Hematopoietic multipotent progenitor cell treated with erythropoietin and hydrocortisone succinate and interleukin-3 and kit ligand, for 4 days (in vitro differentiated cells): Measurements from ENCODE around the gene SLC29A4.

Source experiments
- DNase-seq: peaks from one replicate; pipeline ENCODE4 v3.0.0-alpha.2; 2015

Gene SLC29A4

DNA sequence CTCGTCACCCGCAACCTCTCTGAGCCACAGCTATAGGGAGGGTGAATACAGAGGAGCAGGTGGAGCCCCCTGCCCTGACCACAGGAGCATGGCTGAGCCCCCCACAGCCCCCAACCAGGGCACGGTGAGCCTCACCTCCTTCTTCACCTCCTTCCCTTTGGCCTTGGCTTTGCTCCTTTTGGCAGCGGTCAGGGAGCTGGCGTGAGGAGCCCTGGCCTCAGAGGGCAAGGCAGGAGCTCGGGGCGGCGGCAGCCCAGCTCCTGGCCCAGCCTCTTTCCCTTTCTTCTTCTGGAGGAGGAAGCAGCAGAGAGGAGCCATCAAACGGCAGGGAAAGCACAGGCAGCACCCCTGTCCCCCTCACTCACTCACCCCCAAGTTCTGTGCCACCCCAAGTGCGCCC, 42.2 kb downstream of the SLC29A4 start:
- DNase-seq: no peak

DNA sequence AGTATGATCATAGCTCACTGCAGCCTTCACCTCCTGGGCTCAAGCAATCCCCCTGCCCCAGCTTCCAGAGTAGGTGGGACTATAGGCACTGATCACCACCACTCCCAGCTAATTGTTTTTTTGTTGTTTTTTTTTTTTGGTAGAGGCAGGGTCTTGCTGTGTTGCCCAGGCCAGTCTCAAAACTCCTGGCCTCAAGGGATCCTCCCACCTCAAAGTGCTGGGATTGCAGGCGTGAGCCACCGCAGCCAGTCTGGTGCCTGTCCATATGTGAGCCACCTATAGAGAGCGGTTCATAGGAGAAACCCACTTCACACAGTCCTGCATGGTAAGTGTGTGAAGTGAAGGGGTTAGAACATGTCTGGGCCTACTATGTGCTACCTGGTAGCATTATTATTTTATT, 47.5 kb downstream of the SLC29A4 start:
- DNase-seq: no peak

DNA sequence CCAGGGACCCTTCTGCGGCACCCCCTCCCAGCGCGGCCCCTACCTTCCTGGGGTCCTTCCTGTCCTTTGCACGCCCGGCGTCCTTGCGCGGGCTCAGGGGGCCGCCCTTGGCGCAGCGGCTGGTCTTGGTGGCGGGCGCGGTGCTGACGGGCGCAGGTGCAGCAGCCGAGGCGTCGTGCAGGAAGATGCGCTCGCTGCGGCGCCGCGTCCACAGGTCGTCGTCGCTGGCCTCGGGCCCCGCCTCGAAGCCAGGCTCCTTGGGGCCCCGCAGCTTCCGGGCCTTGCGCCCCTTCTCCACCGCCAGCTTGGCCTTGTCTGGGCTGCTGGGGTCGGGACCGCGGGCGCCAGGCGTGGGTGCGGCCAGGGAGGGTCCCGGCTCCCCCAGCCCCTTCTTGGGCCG, 49.8 kb downstream of the SLC29A4 start:
- no peak for DNase-seq

DNA sequence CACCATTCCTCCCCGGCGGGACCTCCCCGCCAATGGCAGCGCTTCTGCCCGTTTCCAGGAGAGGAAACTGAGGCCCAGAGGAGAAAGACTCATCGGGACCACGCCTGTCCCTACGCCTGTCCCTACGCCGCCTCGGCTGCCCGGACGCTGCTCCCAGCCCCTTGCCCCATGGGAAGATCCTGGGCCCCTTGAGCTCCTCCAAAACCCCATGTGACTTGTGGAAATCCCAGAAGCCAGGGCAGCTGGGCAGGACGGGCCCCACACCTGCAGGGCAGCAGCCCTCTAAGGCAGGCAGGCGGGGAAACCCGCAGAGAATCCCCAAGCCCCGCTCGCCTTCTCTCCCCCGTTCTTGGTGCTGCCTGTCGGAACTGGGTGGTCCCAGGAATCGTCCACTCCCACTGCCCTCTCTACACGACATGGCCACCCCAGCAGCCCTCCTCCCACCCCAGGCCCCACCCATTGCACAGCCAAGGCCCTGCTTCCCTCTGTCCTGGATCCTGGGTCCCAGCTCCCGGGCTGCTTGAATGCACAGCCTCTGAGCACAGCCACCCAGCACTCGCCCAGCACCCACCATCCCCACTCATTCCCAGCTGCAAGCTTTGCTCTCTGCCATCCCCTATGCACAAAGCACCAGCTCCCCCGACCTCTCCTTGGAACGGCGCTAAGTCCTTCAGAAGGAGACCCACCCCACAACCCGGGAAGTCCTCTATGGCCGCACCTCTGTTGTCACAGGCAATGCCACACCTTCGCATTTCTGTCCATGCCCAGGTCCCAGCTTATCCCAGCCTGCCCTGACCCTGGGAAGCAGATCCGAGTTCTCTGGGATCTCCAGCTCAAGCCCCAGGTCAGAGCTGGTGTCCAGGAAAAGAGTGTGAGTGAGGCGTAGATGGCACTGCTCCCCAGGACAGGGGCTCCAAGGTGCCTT, 50.6 kb downstream of the SLC29A4 start:
- DNase-seq: no peak

DNA sequence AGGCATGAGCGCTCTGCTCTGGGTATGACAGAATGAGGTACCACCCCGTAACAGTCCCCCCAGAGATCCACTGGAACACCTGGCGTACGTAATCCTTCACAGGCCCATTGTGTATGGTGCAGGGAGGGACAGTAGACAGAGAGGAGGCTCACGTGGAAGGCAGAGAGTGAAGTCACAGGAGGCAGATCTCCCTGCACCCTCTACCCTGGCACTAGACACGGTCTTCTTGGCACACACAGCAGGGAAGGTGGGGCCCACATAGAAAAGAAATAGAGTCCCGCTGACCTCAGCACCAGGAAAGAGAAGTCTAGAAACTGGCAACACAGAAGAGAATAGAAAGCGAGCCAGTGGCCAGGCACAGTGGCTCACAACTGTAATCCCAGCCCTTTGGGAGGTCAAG, 51.9 kb downstream of the SLC29A4 start:
- DNase-seq: no peak

DNA sequence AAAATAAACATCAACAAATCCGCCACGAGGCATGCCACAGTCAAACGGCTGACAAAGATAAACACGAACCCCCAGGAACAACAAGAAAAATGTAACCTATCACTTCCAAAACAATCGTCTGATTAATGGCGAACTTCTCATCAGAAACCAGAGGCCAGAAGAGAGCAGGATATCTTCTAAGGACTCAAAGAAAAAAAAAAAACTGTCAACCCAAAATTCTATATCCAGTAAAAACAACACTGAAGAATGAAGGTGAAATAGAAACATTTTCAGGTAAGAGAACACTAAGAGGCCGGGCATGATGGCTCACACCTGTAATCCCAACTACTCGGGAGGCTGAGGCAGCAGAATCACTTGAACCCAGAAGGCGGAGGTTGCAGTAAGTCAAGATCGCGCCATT, 54.3 kb downstream of the SLC29A4 start:
- no peak for DNase-seq

DNA sequence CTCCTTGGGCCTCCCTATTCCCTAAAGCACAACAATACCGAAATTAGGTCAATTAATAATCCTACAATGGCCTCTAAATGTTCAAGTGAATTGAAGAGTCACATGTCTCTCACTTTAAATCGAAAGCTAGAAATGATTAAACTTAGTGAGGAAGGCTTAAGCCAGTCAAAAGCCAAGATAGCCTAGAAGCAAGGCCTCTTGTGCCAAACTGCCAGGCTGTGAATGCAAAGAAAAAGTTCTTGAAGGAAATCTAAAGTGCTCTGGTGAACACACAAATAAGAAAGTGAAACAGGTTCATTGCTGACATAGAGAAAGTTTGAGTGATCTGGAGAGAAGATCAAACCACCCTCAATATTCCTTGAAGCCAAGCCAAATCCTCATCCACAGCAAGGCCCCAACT, 57.2 kb downstream of the SLC29A4 start:
- DNase-seq: no peak

DNA sequence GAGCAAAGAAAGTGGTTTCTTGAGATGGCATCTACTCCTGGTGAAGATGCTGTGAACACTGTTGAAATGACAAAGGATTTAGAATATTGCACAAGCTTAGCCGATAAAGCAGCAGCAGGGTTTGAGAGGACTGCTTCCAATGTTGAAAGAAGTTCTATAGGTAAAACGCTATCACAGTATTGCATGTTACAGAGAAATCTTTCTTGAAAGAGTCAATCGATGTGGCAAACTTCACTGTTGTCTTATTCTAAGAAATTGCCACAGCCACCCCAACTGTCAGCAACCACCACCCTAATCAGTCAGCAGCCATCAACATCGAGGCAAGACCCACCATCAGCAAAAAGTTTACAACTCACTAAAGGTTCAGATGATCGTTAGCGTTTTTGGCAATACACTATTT, 59.9 kb downstream of the SLC29A4 start:
- DNase-seq: peak; percentile 51

DNA sequence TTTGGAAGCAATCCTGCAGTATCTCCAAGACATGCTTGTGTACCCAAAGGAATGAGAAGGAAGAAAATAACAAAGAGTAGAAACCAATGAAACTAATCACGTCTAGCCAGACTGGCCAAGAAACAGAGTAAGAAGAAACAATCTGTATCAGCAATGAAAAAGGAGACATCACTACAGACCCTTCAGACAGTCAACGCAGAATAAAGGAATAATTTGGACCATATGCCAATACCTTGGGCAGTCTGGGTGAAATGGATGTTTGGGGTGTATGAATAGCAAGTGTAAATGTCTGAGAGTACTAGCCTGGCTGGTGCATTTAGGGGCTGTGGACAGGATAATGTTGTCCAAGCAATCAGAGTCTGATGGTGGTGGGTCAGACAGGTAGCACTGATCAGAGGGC, 61.1 kb downstream of the SLC29A4 start:
- no peak for DNase-seq

DNA sequence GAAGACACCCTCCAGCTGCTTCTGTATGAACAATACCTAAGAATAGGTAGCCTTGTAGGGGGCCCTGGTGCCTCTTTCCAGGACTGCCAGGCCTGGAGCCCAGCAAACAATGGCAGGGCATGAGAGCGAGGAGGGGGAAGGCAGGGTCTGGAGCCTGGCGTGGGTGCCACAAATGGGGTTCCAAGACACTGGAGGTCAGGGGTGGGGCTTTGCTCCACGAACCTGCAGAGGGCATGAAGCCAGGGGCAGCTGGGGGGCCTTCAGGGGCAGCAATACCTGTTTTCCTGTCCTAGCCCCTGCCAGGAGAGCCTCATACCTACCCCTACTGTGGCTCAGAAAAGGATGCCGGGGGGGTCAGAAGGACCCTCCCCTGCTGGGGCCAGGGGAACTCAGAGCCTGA, 61.6 kb downstream of the SLC29A4 start:
- no peak for DNase-seq

DNA sequence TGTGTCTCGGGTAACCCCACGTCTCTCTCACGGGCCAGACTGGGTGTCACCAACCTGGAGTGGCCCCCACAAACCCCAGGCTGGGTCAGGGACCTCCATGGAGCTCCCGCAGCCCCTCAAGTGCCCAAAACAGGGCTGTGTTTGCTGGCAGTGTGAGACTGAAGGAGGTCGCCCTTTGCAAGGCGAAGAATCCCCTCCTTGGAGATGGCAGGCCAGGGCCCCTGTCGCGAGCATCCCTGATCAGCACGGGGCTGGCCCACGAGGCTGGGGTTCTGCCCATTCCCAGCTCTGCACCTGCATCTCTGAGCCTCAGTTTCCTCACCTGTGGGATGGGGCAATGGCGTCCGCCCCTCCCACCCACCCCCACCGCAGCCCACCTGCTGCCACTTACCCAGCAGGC, 62.4 kb downstream of the SLC29A4 start:
- DNase-seq: no peak

DNA sequence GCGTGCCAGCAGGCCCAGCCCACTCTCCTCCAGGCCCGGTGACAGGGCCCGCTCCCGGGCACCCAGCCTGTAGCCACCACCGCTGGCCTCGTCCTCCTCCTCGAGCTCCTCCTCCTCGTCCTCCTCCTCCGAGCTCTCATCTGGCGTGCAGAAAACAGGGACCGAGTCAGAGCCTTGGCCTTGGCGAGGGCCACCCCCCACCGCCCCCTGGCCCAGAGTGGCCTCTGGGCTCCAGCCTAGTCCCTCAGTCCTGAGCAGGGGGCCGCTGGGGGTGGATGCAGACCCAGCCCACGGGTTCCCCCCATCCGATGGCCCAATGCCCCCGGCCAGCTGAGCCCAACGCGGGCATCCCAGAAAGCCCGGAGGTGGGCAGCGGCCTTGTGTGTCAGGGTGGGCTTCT, 62.9 kb downstream of the SLC29A4 start:
- DNase-seq: no peak

DNA sequence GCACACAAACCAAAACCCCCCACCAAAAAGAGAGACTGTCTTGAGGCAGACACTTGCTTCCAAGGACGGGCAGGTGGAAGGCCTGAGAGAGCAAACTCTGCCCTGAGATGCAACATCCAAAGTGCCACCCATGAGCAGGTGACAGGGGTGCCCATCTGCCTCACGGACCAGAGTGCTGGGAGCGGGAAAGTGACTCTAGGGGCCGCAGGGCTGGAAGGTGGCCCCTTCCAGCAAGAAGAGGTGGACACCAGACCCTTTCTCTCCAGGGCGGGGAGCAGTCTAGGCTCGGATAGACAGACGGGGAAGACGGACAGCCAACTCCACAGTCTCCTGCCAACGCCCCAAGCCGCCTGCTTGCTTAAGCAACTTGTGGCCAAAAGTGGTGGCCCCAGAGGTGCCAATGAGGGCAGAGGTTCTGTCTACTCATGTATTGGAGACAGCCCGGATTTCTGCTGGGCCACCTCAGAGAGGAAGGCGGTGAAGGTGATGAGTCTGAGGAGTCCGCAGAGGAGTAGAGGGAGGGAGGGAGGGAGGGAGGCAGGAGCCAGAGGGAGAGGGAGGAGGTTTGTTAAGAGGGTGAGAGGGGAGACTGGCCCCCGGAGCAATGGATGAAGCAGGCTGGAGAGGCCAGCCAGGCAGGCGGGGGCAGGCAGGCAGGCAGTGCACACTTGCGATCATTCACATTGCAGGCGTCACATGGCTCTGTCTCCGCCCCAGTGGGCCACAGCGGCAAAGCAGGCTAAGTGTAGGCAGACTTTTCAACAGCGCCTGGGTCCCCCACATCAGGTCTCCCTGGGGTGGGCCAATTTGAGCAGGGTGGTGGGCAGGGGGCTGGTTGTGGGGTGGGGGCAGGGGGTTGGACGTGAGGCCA, 65.6 kb downstream of the SLC29A4 start:
- no peak for DNase-seq

DNA sequence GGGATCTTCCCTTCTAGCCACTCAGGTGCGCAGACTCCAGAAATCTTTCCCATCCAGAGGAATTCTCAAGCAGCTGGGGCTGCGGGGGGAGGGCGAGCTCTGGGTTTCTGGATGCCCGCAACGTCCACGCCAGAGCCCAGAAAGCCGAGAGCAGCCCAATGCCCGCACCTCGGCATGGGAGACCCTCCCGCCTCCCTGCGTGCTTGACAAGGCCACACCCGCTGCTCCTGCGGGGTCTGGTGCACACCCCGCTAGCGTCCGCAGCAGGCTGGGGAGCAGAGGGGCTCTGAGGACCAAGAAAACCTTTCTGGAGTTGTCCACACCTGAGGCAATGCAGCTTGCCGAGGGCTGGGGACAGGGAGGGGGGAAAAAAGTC, 66.2 kb downstream of the SLC29A4 start:
- DNase-seq: no peak

DNA sequence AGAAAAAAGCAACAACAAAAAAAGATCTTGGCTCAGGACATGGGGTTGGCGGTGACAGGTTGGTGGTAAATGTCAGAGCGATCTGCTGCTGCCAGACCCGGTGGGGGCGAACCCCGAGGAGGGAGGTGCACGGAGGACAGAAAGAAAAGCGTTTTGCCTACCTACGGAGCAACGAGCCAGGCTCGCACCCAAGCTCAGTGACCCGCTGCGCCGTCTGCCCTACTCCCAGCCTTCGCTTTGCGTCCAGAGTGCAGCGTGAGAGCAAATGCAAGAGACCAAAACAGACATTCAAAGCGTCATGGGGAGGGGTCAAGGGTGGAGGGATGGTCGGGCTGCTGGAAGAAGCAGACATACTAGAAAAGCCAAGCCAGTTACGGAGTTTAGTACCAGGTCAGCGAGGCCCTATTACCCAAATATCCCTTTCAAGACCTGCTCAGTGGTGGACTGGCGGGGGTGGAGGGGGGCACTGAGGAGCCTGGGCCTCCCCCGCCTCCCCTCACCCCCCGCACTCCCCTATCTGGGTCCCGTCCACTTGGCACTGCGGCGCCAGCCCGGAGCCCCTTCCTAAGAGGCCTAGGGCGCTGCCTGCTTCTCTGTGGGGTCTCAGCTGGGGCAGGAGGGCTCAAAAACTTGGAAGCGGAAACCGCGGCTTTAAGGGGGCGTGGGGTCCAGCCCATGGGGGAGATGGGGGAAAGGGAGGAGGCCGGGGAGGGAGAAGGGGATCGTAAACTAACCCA, 66.9 kb downstream of the SLC29A4 start:
- no peak for DNase-seq

DNA sequence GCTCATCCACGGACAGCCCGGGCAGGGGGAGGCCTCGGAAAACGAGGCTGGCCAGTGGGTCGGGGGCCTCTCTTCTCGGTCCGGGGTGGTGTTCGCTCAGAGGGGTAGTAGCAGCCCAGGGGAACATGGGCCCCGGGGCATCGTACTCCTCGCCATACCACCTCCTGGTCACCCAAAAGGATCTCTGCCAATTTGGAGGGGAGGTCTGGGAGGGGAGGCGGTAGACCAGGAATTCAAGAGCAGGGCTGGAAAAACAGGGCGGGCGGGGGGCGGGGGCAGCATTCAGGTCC, 67.4 kb downstream of the SLC29A4 start:
- DNase-seq: no peak

DNA sequence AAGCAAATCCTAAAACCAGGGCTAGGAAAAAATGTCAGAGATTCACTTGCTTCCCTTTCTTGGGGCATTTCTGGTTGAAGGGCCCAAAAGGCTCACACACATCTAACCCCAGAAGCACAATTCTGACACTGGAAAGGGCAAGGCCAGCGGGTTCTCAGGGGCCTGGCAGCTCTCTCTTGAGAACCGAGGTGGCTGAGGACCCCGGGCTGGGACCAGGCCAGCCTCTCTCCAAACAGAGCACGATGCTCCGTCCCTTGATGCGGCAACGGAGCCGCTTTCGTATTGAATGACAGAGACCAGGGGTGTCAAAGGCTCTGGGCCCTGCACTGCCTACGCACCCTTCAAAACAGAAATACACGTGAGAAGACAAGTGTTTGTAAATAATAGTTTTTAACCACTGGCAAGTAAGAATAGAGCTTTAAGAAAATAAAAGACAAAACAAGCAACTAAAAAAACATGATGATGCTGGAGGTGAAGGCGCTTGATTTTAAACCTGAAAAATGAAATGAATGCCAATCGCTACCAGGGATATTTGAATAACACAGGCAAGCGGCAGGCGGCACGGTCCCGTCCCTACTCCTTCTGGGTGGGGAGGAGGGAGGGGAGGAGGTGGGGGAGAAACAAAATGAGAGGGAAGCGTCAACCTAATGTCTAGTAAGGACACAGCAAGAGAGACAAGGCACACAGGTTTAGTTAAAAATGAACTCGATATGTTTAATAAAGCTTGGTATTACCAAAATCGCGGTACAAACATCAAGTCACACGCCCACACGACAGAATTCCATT, 68.0 kb downstream of the SLC29A4 start:
- no peak for DNase-seq

DNA sequence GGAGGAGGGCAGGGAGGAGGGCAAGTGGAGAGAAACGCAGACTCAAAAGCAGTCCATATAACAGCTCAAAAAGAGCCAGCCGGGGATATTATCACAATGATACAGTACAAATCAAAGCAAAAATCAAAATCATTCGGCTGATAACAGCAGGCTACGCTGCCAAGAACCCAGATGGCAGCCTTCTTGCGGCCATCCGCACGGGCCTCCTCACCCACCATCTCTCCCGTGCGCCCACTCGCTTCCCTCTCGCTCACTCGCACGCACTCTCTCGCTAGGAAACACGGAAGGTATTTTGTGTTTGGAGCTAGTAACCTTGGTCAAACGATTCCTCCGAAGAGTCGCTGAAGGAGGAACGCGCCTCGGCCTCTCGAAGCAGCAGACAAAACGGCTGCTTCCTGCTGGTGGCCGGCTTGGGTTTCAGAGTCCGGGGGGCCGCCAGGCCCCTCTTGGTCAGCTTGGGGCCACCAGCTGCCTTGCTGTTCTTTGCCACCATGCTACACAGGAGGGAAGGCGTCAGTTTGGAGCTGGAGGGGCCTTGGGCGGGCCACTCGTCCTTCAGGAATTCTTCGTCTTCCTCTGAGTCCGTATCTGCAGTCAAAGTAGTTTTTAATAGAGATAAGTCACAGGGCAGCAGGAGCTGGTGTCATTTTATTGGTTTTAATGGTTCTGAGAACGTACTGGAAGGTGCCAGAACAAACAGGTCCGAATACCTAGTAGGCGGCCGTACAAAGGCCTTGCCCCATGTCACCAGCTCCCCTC, 68.9 kb downstream of the SLC29A4 start:
- DNase-seq: no peak

DNA sequence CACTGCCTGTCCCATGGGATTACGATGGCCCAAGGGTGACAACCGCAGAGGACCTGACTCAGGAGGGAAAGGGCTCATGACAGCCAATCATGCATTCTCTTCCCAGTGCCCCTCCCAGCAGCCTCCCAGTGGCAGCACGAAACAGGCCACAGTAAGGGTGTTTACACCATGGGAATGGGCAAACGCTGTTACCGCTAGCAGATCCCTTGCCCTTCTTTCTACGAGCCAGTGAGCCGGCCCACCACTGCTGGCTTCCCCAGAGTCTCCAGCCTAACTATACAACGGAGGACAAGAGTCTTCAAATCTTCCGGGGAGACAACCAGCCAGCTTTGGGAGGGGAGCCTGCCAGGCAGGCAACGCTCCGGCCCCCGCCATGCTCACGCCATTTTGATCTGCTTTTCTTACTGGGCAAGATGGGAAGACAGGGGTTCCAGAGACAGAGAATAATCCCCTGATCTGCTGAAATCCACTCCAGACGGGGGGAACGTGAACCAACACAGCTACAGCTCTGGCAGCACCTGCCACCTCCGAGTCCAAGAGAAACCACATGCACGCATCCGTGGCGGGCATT, 69.8 kb downstream of the SLC29A4 start:
- no peak for DNase-seq

DNA sequence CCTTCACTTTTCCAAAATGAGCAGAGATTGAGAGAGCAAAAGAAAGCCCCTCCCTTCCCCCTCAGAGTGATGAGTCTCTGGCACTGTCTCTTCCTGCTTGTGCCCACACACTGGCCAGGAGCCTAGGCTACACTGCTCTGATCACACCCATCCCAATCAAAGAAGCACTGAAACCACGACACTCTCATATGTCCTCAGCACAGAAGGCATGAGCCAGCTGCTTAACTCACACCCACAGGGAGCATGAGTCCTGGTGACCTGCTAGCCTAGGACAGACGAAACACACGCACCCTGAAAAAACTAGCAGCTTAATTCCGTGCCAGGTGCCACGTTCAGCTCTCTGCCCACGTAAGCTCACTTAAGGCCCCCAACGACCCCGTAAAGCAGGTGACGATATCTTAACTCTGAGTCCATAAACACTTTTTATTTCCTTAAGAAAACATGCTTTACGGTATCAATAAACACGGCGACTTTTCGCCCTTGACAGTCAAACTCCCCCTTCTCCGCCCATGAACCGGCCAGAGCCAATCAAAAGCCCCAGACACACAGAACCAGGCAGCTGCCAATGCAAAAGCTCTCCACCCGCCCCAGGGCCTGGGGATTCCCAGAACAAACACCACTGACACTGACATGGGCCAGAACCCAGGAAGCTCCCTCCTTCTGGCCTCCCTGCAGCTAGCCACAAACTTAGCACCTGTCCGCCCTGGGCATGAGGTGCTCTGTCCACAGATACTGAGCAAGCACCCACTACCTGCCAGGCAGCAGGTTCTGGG, 71.9 kb downstream of the SLC29A4 start:
- DNase-seq: peak; percentile 31
